ENCODE results near the gene BTNL2. TPM values are rescaled to one million over a fixed set of nuclear protein-coding genes. Genes with fewer than 3 reads are reported as not detected.

Gene BTNL2, protein sequence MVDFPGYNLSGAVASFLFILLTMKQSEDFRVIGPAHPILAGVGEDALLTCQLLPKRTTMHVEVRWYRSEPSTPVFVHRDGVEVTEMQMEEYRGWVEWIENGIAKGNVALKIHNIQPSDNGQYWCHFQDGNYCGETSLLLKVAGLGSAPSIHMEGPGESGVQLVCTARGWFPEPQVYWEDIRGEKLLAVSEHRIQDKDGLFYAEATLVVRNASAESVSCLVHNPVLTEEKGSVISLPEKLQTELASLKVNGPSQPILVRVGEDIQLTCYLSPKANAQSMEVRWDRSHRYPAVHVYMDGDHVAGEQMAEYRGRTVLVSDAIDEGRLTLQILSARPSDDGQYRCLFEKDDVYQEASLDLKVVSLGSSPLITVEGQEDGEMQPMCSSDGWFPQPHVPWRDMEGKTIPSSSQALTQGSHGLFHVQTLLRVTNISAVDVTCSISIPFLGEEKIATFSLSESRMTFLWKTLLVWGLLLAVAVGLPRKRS
- total RNA-seq, result not detected

DNA sequence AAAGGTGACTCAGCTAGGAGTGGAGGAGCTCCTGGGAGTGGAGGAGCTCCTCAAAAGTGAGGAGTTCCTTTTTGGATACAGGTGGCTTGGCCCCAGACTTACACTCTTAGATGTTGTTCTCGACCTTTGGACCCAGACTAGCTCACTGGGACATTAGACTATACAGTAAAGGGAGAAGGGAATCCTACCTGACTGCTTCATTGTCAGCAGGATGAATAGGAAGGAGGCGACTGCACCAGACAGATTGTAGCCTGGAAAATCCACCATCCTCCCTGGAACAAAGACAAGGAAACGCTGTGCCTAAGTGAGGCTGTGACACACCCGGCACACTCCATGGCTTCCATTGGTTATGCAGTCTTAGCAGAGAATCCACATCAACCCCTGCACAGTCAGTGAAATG is at the start of gene BTNL2:
TSS of gene BTNL2 (minus strand) at position 325 of the 400 bp plus-strand sequence. CDS start at position 267, 58 bp downstream.

DNA sequence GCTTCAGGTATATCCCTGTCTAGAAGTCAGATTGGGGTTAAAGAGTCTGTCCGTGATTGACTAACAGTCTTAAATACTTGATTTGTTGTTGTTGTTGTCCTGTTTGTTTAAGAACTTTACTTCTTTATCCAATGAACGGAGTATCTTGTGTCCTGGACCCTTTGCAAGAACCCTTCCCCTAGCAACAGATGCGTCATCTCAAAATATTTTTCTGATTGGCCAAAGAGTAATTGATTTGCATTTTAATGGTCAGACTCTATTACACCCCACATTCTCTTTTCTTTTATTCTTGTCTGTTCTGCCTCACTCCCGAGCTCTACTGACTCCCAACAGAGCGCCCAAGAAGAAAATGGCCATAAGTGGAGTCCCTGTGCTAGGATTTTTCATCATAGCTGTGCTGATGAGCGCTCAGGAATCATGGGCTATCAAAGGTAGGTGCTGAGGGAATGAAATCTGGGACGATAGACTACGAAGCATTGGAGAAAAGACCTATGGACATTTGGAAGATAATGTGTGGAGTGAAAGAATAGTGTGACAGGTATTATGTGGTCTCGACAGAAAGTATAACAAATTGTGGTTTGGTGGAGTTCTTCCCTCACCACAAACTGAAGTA is 32.7 kb upstream of the BTNL2 start, which contains the start of gene HLA-DRA:
TSS of gene HLA-DRA (plus strand) at position 286 of the 613 bp plus-strand sequence. CDS start at position 350, 64 bp downstream.

DNA sequence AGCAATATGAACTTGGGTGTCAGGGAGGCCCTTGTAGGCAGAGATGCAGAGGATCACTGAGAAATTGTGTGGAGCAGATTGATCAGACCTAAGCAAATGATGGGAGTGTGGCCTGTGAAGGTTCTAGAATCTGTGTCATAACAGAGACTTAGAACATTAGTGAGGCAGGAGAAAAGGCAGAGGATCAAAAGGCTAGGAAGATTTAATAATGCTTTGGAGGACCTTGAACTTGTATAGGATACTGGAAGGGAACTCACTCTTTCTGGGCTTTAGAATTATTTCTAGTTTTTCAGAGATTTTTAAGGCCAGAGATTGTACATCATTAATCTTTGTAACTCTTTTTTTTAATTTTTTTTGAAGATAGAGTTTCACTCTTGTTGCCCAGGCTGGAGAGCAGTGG is 35.2 kb downstream of the BTNL2 start, which contains the start of gene TSBP1:
TSS of gene TSBP1 (minus strand) at position 101 of the 400 bp plus-strand sequence. CDS start 197 bp downstream, outside the sequence.

Small RNA genes within 50 kb of the gene (small RNA-seq; reads per million reads assigned to genes)
- 0 reads per million in 2 donors for gene RNU6-603P

Other genes with a start within 250 kb of the BTNL2 start
- gene EGFL8, start 242.6 kb downstream of the BTNL2 start, total RNA-seq, result 10 to 100 TPM; 31.6 to 55.4 TPM
- 10 to 100 TPM; 67.9 to 76.4 TPM for gene AGPAT1, start 231.1 kb downstream of the BTNL2 start, total RNA-seq
- gene RNF5, start 228.8 kb downstream of the BTNL2 start, total RNA-seq, result 10 to 100 TPM; 44.3 to 45.4 TPM
- gene AGER, start 222.9 kb downstream of the BTNL2 start, total RNA-seq, result under 1 TPM; under 0.01 to 0.69 TPM
- 10 to 100 TPM; 33.0 to 36.3 TPM for gene PBX2, start 217.0 kb downstream of the BTNL2 start, total RNA-seq
- 10 to 100 TPM in 1 of 2 donors, 1 to 10 TPM in 1; 8.6 to 13.3 TPM for gene GPSM3, start 214.5 kb downstream of the BTNL2 start, total RNA-seq
- 1 to 10 TPM; 2.8 to 3.0 TPM for gene NOTCH4, start 183.1 kb downstream of the BTNL2 start, total RNA-seq
- gene TSBP1, start 35.3 kb downstream of the BTNL2 start, total RNA-seq, result not detected
- 100 to 1,000 TPM in 1 of 2 donors, 10 to 100 TPM in 1; 20.3 to 114 TPM for gene HLA-DRA, start 32.7 kb upstream of the BTNL2 start, total RNA-seq
- gene HLA-DRB5, start 123.1 kb upstream of the BTNL2 start, total RNA-seq, result under 1 TPM in 1 of 2 donors, not detected in 1; 0.34 TPM
- 10 to 100 TPM in 1 of 2 donors, 1 to 10 TPM in 1; 8.9 to 17.0 TPM for gene HLA-DRB1, start 182.7 kb upstream of the BTNL2 start, total RNA-seq
- under 1 TPM; under 0.01 to 0.69 TPM for gene HLA-DQA1, start 230.2 kb upstream of the BTNL2 start, total RNA-seq